ENCODE results near the gene NEK6.

The NEK6 gene

GRCh38 chr9:124273427-124274160, 15.8 kb downstream of the NEK6 start:
- no peak overlapping the region for H2AFZ ChIP-seq (ENCODE audit: low read depth)
- H3K9ac ChIP-seq: no peak overlapping the region
- H4K20me1 ChIP-seq (ENCODE audit: insufficient read depth): no peaks in the 10 kb centered on the region
- no peak overlapping the region for H3K4me2 ChIP-seq
- H3K27me3 ChIP-seq (ENCODE audit: insufficient read depth, low read depth): no peaks in the 10 kb centered on the region
- H3K4me1 ChIP-seq (ENCODE audit: low read depth, poor library complexity, severe bottlenecking): no peaks in the 10 kb centered on the region
- no peak for TF ChIP-seq CTCF (conservative IDR thresholded peaks at IDR 0.05; ENCODE audit: low read depth, low read length)
- no peaks in the 10 kb centered on the region for H3K79me2 ChIP-seq (ENCODE audit: insufficient read depth, low read depth)
- no peak overlapping the region for H3K27ac ChIP-seq
- no peaks in the 10 kb centered on the region for H3K36me3 ChIP-seq (ENCODE audit: insufficient read depth)
- no peak overlapping the region for H3K4me3 ChIP-seq (IDR thresholded peaks at IDR 0.05; ENCODE audit: insufficient read depth, low read depth, low read length)

GRCh38 chr9:124274226-124274625, 16.5 kb downstream of the NEK6 start:
- no peak for TF ChIP-seq CTCF (conservative IDR thresholded peaks at IDR 0.05; ENCODE audit: low read depth, low read length)
- Histone ChIP-seq H3K9ac (no peak overlapping the region), H3K79me2 (ENCODE audit: insufficient read depth, low read depth) (no peaks in the 10 kb centered on the region), H3K27ac (no peak overlapping the region), H3K4me3 (IDR thresholded peaks at IDR 0.05; ENCODE audit: insufficient read depth, low read depth, low read length) (no peak overlapping the region), H3K4me2 (no peak overlapping the region), H3K27me3 (ENCODE audit: insufficient read depth, low read depth) (no peaks in the 10 kb centered on the region), H3K4me1 (ENCODE audit: low read depth, poor library complexity, severe bottlenecking) (no peaks in the 10 kb centered on the region), H2AFZ (ENCODE audit: low read depth) (no peak overlapping the region), H3K36me3 (ENCODE audit: insufficient read depth) (no peaks in the 10 kb centered on the region), H4K20me1 (ENCODE audit: insufficient read depth) (no peaks in the 10 kb centered on the region)

- Histone ChIP-seq H2AFZ (ENCODE audit: low read depth) (no peak overlapping the region), H3K79me2 (ENCODE audit: insufficient read depth, low read depth) (no peaks in the 10 kb centered on the region), H3K4me1 (ENCODE audit: low read depth, poor library complexity, severe bottlenecking) (no peaks in the 10 kb centered on the region), H3K4me2 (no peak overlapping the region), H3K9ac (no peak overlapping the region), H3K36me3 (ENCODE audit: insufficient read depth) (no peaks in the 10 kb centered on the region), H4K20me1 (ENCODE audit: insufficient read depth) (no peaks in the 10 kb centered on the region), H3K27me3 (ENCODE audit: insufficient read depth, low read depth) (no peaks in the 10 kb centered on the region), H3K27ac (no peak overlapping the region), H3K4me3 (IDR thresholded peaks at IDR 0.05; ENCODE audit: insufficient read depth, low read depth, low read length) (no peak overlapping the region)
- no peak for TF ChIP-seq CTCF (conservative IDR thresholded peaks at IDR 0.05; ENCODE audit: low read depth, low read length)
Measured at GRCh38 chr9:124274738-124275137, 17.0 kb downstream of the NEK6 start.

GRCh38 chr9:124277420-124277819, 19.7 kb downstream of the NEK6 start:
- Histone ChIP-seq H3K27ac (no peak overlapping the region), H3K36me3 (ENCODE audit: insufficient read depth) (no peaks in the 10 kb centered on the region), H4K20me1 (ENCODE audit: insufficient read depth) (no peaks in the 10 kb centered on the region), H3K4me2 (no peak overlapping the region), H3K27me3 (ENCODE audit: insufficient read depth, low read depth) (no peaks in the 10 kb centered on the region), H3K4me1 (ENCODE audit: low read depth, poor library complexity, severe bottlenecking) (no peaks in the 10 kb centered on the region), H2AFZ (ENCODE audit: low read depth) (no peak overlapping the region), H3K9ac (no peak overlapping the region), H3K79me2 (ENCODE audit: insufficient read depth, low read depth) (no peaks in the 10 kb centered on the region), H3K4me3 (IDR thresholded peaks at IDR 0.05; ENCODE audit: insufficient read depth, low read depth, low read length) (no peak overlapping the region)
- TF ChIP-seq CTCF (conservative IDR thresholded peaks at IDR 0.05; ENCODE audit: low read depth, low read length): no peak

Data from KMS-11 (cell line).